ENCODE results near the gene TMIE. TPM values are rescaled to one million over a fixed set of nuclear protein-coding genes. Genes with fewer than 3 reads are reported as not detected.

TMIE gene
- total RNA-seq, 4 donors from 2014 or later: 0.41 to 2.1 (median 1.6) TPM; not detected in 1

GRCh38 chr3:46715507-46716175 is 14.4 kb downstream of the TMIE start:
- no peaks in the 10 kb centered on the region for H3K36me3 ChIP-seq
- H3K27ac ChIP-seq: no peak overlapping the region
- no peaks in the 10 kb centered on the region for H3K4me1 ChIP-seq
- DNase-seq: no peak
- H3K4me3 ChIP-seq: no peak overlapping the region
- TF ChIP-seq POLR2A (IDR thresholded peaks at IDR 0.05): no peak
- TF ChIP-seq CTCF (IDR thresholded peaks at IDR 0.05): no peak
- intact Hi-C loops (cut with DNase I; ENCODE audit: low total_unique reads): no loop called here
- H3K27me3 ChIP-seq: no peaks in the 10 kb centered on the region
- H3K9me3 ChIP-seq: no peaks in the 10 kb centered on the region

- Histone ChIP-seq H3K4me3 (no peak overlapping the region), H3K27me3 (no peaks in the 10 kb centered on the region), H3K27ac (no peak overlapping the region), H3K36me3 (no peaks in the 10 kb centered on the region), H3K4me1 (no peaks in the 10 kb centered on the region), H3K9me3 (no peaks in the 10 kb centered on the region)
- DNase-seq: no peak
- no peak for TF ChIP-seq POLR2A (IDR thresholded peaks at IDR 0.05)
- TF ChIP-seq CTCF (IDR thresholded peaks at IDR 0.05): no peak
- intact Hi-C loops (cut with DNase I; ENCODE audit: low total_unique reads): no loop called here
Measured at GRCh38 chr3:46716461-46717441, 15.6 kb downstream of the TMIE start.

GRCh38 chr3:46717447-46718231 is 16.4 kb downstream of the TMIE start, which contains the start of gene PRSS50:
PRSS50 (minus strand) TSS chr3:46717869; CDS start chr3:46717824, 45 bp downstream.
- DNase-seq: no peak
- Histone ChIP-seq H3K9me3 (no peaks in the 10 kb centered on the region), H3K27ac (no peak within 1 kb of the TSS), H3K4me1 (no peaks in the 10 kb centered on the region), H3K4me3 (no peak within 1 kb of the TSS), H3K36me3 (no peaks in the 10 kb centered on the region), H3K27me3 (no peaks in the 10 kb centered on the region)
- intact Hi-C loops (cut with DNase I; ENCODE audit: low total_unique reads): no loop called here
- TF ChIP-seq POLR2A (IDR thresholded peaks at IDR 0.05): no peak
- no peak for TF ChIP-seq CTCF (IDR thresholded peaks at IDR 0.05)

- Histone ChIP-seq H3K27ac (no peak overlapping the region), H3K27me3 (no peaks in the 10 kb centered on the region), H3K36me3 (no peaks in the 10 kb centered on the region), H3K4me1 (no peaks in the 10 kb centered on the region), H3K4me3 (no peak overlapping the region), H3K9me3 (no peaks in the 10 kb centered on the region)
- DNase-seq: no peak
- TF ChIP-seq CTCF (IDR thresholded peaks at IDR 0.05) (no peak), POLR2A (IDR thresholded peaks at IDR 0.05) (no peak)
- intact Hi-C loops (cut with DNase I; ENCODE audit: low total_unique reads): no loop called here
Measured at GRCh38 chr3:46719044-46719565, 17.9 kb downstream of the TMIE start.

Measured in uterus (tissue), 4 donors.